ENCODE measurements around the gene TEX14.

GRCh38 chr17:58632324-58633314 is 59.2 kb downstream of the TEX14 start:
- TF ChIP-seq CTCF (IDR thresholded peaks at IDR 0.05) = no peak
- no peak for TF ChIP-seq POLR2A (IDR thresholded peaks at IDR 0.05)

Data from heart left ventricle (tissue), 13 donors.